ENCODE measurements around the gene LRRC27. TPM values are rescaled to one million over a fixed set of nuclear protein-coding genes. Genes with fewer than 3 reads are reported as not detected.
A peak's percentile ranks its signal among the peaks of the same experiment; 100 is the strongest.

The LRRC27 gene
- total RNA-seq, 2 experiments from 2014 or later: 3.6 to 4.1 TPM

GRCh38 chr10:132410779-132411532 lies 79.0 kb downstream of the LRRC27 start:
- POLR2A ChIA-PET: no interaction called here
- no peaks in the 10 kb centered on the region for H3K9me3 Mint-ChIP-seq (ENCODE audit: low read depth)
- no peak for ATAC-seq
- CTCF ChIA-PET: interaction anchor here (0.7 kb wide), 1 partner anchor 43 kb away, joined by 3 read pairs; no protein-coding TSS in a partner anchor
- H3K36me3 Mint-ChIP-seq (ENCODE audit: low read depth): peaks cover 6% of the 10 kb centered on the region
- H3K27ac Mint-ChIP-seq: no peak overlapping the region
- DNase-seq: no peak
- intact Hi-C loops (cut with DNase I, micrococcal nuclease): loop anchor here in 1 of 2 experiments (5.0 kb wide), 1 partner anchor 36 kb away; no protein-coding TSS in a partner anchor
- peaks cover 6% of the 10 kb centered on the region for H3K4me1 Mint-ChIP-seq
- H3K4me3 Mint-ChIP-seq: no peak overlapping the region
- H3K27me3 Mint-ChIP-seq: no peaks in the 10 kb centered on the region

GRCh38 chr10:132411561-132412253 lies 79.7 kb downstream of the LRRC27 start:
- intact Hi-C loops (cut with DNase I, micrococcal nuclease): loop anchor here in 1 of 2 experiments (5.0 kb wide), 1 partner anchor 36 kb away; no protein-coding TSS in a partner anchor
- ATAC-seq (no peak), DNase-seq (no peak)
- H3K9me3 Mint-ChIP-seq (ENCODE audit: low read depth): no peaks in the 10 kb centered on the region
- no peaks in the 10 kb centered on the region for H3K27me3 Mint-ChIP-seq
- ChIA-PET CTCF (no interaction called here), POLR2A (no interaction called here)
- no peak overlapping the region for H3K27ac Mint-ChIP-seq
- H3K4me1 Mint-ChIP-seq: peaks cover 6% of the 10 kb centered on the region
- H3K36me3 Mint-ChIP-seq (ENCODE audit: low read depth): peaks cover 5% of the 10 kb centered on the region
- no peak overlapping the region for H3K4me3 Mint-ChIP-seq

GRCh38 chr10:132412316-132413192 lies 80.6 kb downstream of the LRRC27 start:
- ChIA-PET CTCF (interaction anchor here (0.7 kb wide), 3 partner anchors 20 to 81 kb away, joined by 3 read pairs; no protein-coding TSS in a partner anchor), POLR2A (no interaction called here)
- Mint-ChIP-seq H3K9me3 (ENCODE audit: low read depth) (no peaks in the 10 kb centered on the region), H3K36me3 (ENCODE audit: low read depth) (peaks cover 5% of the 10 kb centered on the region), H3K4me3 (no peak overlapping the region), H3K27me3 (no peaks in the 10 kb centered on the region), H3K27ac (no peak overlapping the region), H3K4me1 (peaks cover 6% of the 10 kb centered on the region)
- intact Hi-C loops (cut with DNase I, micrococcal nuclease): loop anchor here in 1 of 2 experiments (5.0 kb wide), 1 partner anchor 35 kb away; no protein-coding TSS in a partner anchor
- DNase-seq (no peak), ATAC-seq (no peak)

- ATAC-seq: no peak
- Mint-ChIP-seq H3K27me3 (no peaks in the 10 kb centered on the region), H3K36me3 (ENCODE audit: low read depth) (peaks cover 5% of the 10 kb centered on the region), H3K4me3 (no peak overlapping the region), H3K9me3 (ENCODE audit: low read depth) (no peaks in the 10 kb centered on the region), H3K4me1 (no peaks in the 10 kb centered on the region), H3K27ac (no peak overlapping the region)
- intact Hi-C loops (cut with DNase I, micrococcal nuclease): loop anchor here in 1 of 2 experiments (5.0 kb wide), 1 partner anchor 34 kb away; no protein-coding TSS in a partner anchor
- DNase-seq: no peak
- ChIA-PET CTCF (interaction anchor here (0.7 kb wide), 3 partner anchors 21 to 80 kb away, joined by 3 read pairs; no protein-coding TSS in a partner anchor), POLR2A (no interaction called here)
Measured at GRCh38 chr10:132413226-132414205, 81.5 kb downstream of the LRRC27 start.

DNA sequence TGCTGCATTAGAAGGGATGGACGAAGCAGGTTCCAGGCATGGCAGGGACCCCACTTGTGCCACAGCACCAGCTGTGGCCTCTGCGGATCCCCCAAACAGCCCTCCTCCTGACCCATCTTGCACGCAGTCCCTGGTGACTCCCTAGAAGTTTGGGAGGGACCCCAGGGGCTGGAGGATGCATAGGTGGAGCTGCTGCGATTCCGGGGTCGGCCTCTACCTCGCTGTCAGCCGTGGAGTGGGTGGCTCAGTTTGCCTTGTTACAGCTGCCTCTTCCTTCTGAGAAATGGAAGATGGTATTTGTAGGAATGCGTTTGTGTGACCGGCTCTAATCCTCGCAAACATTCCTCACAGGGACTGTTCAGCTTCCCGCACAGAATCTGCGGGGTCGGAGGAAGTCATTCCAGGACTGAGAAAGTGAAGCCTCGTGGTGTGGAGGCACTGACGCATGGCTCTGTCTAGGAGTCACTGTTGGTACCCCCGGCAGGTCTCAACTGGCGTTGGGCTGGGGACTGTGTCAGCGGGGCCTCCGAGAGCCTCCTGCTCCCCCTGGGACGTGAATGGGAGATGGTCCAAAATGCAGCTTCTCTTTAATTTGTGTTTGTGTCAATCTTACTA lies 82.5 kb downstream of the LRRC27 start:
- DNase-seq (no peak), ATAC-seq (no peak)
- H3K36me3 Mint-ChIP-seq (ENCODE audit: low read depth): peaks cover 5% of the 10 kb centered on the region
- no peaks in the 10 kb centered on the region for H3K27me3 Mint-ChIP-seq
- no peaks in the 10 kb centered on the region for H3K9me3 Mint-ChIP-seq (ENCODE audit: low read depth)
- intact Hi-C loops (cut with DNase I, micrococcal nuclease): loop anchor here in 1 of 2 experiments (5.0 kb wide), 1 partner anchor 33 kb away; no protein-coding TSS in a partner anchor
- H3K27ac Mint-ChIP-seq: no peak overlapping the region
- ChIA-PET POLR2A (no interaction called here), CTCF (no interaction called here)
- no peak overlapping the region for H3K4me3 Mint-ChIP-seq
- H3K4me1 Mint-ChIP-seq: no peaks in the 10 kb centered on the region

DNA sequence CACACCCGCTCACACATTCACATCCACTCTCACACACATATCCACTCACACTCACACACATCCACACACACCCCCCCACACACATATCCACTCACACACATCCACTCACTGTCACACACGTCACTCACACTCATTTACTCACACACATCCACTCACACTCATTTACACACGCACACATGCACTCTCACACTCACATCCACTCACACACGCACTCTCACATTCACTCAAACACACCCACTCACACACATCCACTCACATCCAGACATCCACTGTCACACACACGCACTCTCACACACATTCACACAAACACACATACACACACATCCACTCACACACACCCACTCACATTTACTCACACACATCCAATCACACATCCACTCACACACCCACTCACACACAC lies 83.3 kb downstream of the LRRC27 start:
- ATAC-seq: no peak

GRCh38 chr10:132415956-132416355 lies 84.0 kb downstream of the LRRC27 start:
- H3K27ac Mint-ChIP-seq: no peak overlapping the region
- H3K9me3 Mint-ChIP-seq (ENCODE audit: low read depth): no peaks in the 10 kb centered on the region
- CTCF ChIA-PET: no interaction called here
- no peak for ATAC-seq
- POLR2A ChIA-PET: no interaction called here
- H3K4me3 Mint-ChIP-seq: no peak overlapping the region
- DNase-seq: no peak
- intact Hi-C loops (cut with DNase I, micrococcal nuclease): no loop called here
- H3K4me1 Mint-ChIP-seq: peaks cover 2% of the 10 kb centered on the region
- H3K27me3 Mint-ChIP-seq: no peaks in the 10 kb centered on the region
- peaks cover 5% of the 10 kb centered on the region for H3K36me3 Mint-ChIP-seq (ENCODE audit: low read depth)

More for the DNA sequence above, 83.3 kb downstream of the LRRC27 start:
- H3K36me3 Mint-ChIP-seq (ENCODE audit: low read depth): peaks cover 5% of the 10 kb centered on the region
- ChIA-PET POLR2A (no interaction called here), CTCF (no interaction called here)
- H3K27me3 Mint-ChIP-seq: no peaks in the 10 kb centered on the region
- H3K9me3 Mint-ChIP-seq (ENCODE audit: low read depth): no peaks in the 10 kb centered on the region
- H3K4me1 Mint-ChIP-seq: no peaks in the 10 kb centered on the region
- DNase-seq: no peak
- intact Hi-C loops (cut with DNase I, micrococcal nuclease): no loop called here
- H3K27ac Mint-ChIP-seq: peak overlapping the region; percentile 4
- no peak overlapping the region for H3K4me3 Mint-ChIP-seq

GRCh38 chr10:132416566-132417256 lies 84.7 kb downstream of the LRRC27 start:
- Mint-ChIP-seq H3K36me3 (ENCODE audit: low read depth) (peaks cover 5% of the 10 kb centered on the region), H3K4me1 (peaks cover 6% of the 10 kb centered on the region), H3K27me3 (no peaks in the 10 kb centered on the region), H3K27ac (no peak overlapping the region), H3K9me3 (ENCODE audit: low read depth) (no peaks in the 10 kb centered on the region), H3K4me3 (no peak overlapping the region)
- POLR2A ChIA-PET: no interaction called here
- DNase-seq (no peak), ATAC-seq (no peak)
- CTCF ChIA-PET: no interaction called here
- intact Hi-C loops (cut with DNase I, micrococcal nuclease): no loop called here

DNA sequence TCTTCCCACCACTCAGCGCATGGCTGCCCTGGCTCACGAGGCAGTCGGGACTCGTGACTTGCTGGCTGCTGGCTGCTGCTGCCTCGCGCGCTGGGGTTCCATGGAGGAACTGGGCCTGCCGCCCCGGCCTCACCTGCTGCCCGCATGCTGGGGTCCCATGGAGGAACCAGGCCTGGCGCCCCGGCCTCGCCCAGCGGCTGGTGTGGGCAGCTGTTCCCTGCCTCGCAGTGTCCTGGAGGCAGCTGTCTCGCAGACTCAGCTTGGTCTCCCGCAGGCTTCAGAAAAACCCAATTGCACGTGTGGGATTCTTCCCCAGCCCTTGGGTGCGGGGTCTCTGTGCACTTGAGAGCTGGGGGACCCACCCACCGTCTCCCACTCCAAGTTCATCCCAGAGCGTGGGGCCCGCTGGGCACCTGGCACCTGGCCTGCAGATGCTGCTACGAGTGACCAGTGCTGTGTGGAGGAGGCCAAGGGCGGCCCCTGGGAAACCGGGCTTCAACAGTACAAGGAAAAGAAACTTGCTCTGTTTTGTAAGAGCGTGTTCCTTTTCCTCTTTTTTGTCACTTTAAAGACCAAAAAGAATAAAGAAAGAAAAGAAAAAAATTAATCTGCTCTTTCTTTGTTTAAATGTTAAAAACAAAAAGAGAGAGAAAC lies 85.4 kb downstream of the LRRC27 start:
- DNase-seq (no peak), ATAC-seq (no peak)
- Mint-ChIP-seq H3K4me3 (no peak overlapping the region), H3K4me1 (peaks cover 10% of the 10 kb centered on the region), H3K27me3 (no peaks in the 10 kb centered on the region), H3K27ac (no peak overlapping the region), H3K9me3 (ENCODE audit: low read depth) (no peaks in the 10 kb centered on the region), H3K36me3 (ENCODE audit: low read depth) (peaks cover 5% of the 10 kb centered on the region)
- CTCF ChIA-PET: no interaction called here
- intact Hi-C loops (cut with DNase I, micrococcal nuclease): no loop called here
- POLR2A ChIA-PET: no interaction called here
